GM12864 (cell line): ENCODE data around the gene STRN3.
"Not testable (repeated sequence)": the region's sequence is repeated elsewhere in the genome, so short reads cannot be mapped to it uniquely, and the experiment has no call there.

Experiments
- DNase-seq: peaks from one replicate; pipeline ENCODE4 v3.0.0-alpha.2; 2011; ENCODE audit warnings: low read depth
- H3K4me3 ChIP-seq: 2 replicates; pipeline ENCODE4 v1.5.1; 2011; ENCODE audit warnings: mild to moderate bottlenecking, low read depth, low read length, control low read depth
- CTCF ChIP-seq: IDR thresholded peaks from 2 replicates; pipeline ENCODE4 v1.5.1; 2011; ENCODE audit warnings: low read depth, mild to moderate bottlenecking, moderate library complexity, low read length, control low read depth, inconsistent platforms; ENCODE audit errors: missing control alignments

The STRN3 gene

GRCh38 chr14:31026077-31026449, at the start of gene STRN3:
STRN3 (minus strand) TSS chr14:31026379; CDS start chr14:31026185, 194 bp downstream.
- peak within 1 kb of the TSS; percentile 97 for H3K4me3 ChIP-seq
- TF ChIP-seq CTCF = no peak

GRCh38 chr14:31075144-31075543, 49.0 kb upstream of the STRN3 start:
- no peak for TF ChIP-seq CTCF
- DNase-seq = no peak
- H3K4me3 ChIP-seq = no peak overlapping the region

More at GRCh38 chr14:31026077-31026449, at the start of gene STRN3:
- DNase-seq = no peak

GRCh38 chr14:31071151-31071550, 45.0 kb upstream of the STRN3 start:
- DNase-seq = no peak
- H3K4me3 ChIP-seq = no peak overlapping the region
- TF ChIP-seq CTCF = no peak

- no peak for TF ChIP-seq CTCF
- DNase-seq = no peak
- H3K4me3 ChIP-seq = no peak overlapping the region
Measured at GRCh38 chr14:31070431-31070830, 44.3 kb upstream of the STRN3 start.

GRCh38 chr14:31069343-31069742, 43.2 kb upstream of the STRN3 start:
- no peak for TF ChIP-seq CTCF
- no peak for DNase-seq

GRCh38 chr14:31068235-31068634, 42.1 kb upstream of the STRN3 start:
- TF ChIP-seq CTCF = no peak
- no peak for DNase-seq
- H3K4me3 ChIP-seq = no peak overlapping the region

More at GRCh38 chr14:31069343-31069742, 43.2 kb upstream of the STRN3 start:
- no peak overlapping the region for H3K4me3 ChIP-seq

- DNase-seq, H3K4me3 ChIP-seq: not testable (repeated sequence)
Measured at GRCh38 chr14:31062908-31063307, 36.7 kb upstream of the STRN3 start.

- no peak for DNase-seq
- no peak overlapping the region for H3K4me3 ChIP-seq
- TF ChIP-seq CTCF = no peak
Measured at GRCh38 chr14:31060253-31060875, 34.2 kb upstream of the STRN3 start.
